NCI-H128 (cell line): ENCODE results near the gene PRUNE2.
"Not testable (repeated sequence)": the region's sequence is repeated elsewhere in the genome, so short reads cannot be mapped to it uniquely, and the experiment has no call there.

Experiments
- DNase-seq: peaks from one replicate; lab custom pipeline; 2025; ENCODE audit not compliant: unreplicated experiment; lab: John Stamatoyannopoulos, UW

The PRUNE2 gene

DNA sequence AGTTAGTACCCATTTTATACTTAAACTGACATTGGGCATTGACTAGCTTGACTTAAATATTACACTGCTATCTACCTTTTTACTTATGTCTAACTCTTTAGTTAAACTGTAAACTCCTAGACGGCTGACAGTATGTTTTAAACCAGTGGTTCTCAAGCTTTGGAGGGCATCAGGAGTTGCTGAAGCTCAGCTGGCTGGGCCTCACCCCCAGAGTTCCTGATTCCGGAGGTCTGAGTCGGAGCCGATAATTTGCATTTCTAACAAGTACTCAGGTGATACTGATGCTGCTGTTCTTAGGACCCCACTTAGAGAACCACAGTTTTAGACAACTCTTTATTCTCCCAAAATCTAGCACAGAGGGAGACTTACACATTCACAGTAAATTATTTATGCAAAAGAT lies 205.0 kb downstream of the PRUNE2 start:
- DNase-seq: no peak

DNA sequence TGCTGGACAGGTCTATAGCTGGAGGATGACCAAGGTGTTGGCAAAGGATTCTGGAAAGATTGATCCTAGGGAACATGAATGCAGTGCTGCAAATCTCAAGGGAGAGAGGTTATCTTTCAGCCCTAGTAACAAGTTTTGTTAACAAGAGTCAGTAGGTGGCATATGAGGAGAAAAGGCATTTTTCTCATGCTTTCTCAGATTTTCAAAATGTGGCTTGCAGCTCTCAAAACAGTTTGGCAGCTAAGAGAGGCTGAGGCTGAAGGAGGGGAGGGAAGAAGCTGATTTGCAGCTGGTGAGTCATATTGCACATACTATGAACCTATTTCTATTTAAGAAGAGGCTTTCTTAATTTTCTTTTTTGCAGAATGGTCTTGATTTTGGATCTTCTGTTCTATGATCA lies 205.9 kb downstream of the PRUNE2 start:
- no peak for DNase-seq

DNA sequence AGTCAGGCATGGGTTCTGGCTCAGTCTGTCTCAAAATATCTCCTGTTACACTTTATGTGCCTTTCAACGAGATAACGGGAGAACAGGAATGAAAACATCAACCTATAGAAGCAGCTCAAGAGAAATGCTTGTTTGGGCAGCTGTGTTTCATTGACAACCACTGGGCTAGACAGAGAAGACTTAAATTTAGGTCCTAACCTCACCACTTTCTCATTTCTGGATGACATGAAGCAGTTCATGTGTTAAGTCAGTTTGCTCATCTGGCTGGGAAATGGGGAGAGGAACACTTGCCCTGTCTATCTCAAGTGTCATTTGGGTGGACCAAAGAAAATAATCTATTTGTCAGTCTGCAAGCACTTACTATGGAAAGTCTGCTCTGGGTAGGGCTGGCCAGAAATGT lies 208.4 kb downstream of the PRUNE2 start:
- no peak for DNase-seq

DNA sequence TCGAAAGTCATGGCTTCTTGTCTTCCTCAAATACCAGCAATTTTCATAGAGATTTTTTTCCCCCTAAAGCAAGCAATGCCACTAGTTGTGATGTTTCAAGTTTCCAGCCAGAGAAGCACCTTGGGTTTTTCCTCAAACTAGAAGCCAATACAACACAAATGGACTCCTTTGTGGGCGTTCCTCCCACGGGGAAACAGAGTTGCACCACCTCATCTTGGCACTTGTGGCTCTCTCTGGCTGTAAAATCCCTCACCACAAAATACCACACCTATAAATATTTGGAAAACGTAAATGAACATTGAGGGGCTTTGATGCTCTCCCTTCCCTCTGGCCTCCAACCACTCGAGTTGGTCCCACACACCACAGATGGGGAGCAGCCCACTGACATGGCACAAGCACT lies 208.8 kb downstream of the PRUNE2 start:
- no peak for DNase-seq

- DNase-seq: no peak
These were observed 212.0 kb downstream of the PRUNE2 start for GRCh38 chr9:76693912-76694311.

DNA sequence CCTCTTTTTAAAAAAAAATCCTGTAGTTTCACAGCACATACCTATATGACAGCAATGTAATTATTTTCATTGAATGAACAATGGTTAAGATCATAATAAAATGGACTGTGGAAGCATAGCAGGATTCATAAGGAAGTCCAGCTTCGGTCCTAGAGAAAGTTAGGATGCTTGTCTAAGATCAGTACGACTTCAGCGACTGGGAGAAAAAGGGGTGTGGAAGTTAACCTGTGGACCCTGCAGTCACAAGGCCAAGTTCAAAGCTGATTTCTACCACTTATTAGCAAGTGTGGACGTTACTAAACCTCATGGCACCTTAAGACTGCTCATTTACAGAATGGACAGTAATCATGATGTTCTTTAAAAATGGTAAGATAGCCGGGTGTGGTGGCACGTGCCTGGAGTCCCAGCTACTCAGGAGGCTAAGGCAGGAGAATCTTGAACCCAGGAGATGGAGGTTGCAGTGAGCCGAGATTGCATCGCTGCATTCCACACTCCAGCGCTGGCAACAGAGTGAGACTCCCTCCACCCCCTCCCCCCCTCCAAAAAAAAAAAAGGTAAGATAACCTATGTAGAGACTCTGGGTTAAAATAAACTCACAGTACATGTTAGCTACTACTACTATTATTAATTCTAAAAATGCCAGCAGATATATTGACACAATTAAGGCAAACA lies 213.3 kb downstream of the PRUNE2 start:
- no peak for DNase-seq

- DNase-seq: peak; percentile 63
These were observed 214.2 kb downstream of the PRUNE2 start for GRCh38 chr9:76691517-76692313.

- no peak for DNase-seq
These were observed 214.9 kb downstream of the PRUNE2 start for GRCh38 chr9:76690973-76691370.

DNA sequence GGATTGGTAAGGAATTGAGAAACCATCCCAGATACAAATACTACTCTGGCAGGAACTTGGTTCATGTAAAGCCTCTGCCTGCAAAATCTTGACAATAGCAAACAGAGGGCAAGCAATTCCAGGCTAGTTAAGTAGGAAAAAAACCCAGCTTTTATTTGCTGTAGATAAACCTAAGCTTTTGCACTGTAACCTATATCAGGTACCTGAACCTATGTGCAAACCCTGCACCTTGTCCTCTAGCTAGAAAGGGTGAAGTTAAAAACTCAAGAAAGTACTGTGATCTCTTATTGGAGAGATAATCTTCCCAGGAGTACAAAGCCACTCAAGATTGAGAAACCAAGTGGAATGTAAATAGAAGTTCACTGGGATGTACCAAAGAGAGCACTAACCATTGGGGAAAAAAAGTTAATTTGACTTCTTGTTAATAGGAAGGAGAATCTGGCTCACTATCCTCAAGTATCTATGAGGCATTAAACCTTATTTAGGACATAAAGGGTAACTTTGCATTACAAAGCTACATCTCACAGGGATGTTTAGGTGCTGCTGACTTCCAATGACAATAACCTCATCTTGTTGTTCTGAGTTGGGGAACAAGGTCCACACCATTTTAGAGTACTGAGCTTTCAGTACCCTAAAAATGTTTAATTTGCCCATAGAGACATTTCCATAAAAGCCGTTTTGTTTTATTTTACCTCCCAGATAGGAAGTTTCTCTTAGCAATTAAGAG lies 215.5 kb downstream of the PRUNE2 start:
- no peak for DNase-seq

GRCh38 chr9:76688471-76689238 lies 217.3 kb downstream of the PRUNE2 start:
- DNase-seq: no peak

DNA sequence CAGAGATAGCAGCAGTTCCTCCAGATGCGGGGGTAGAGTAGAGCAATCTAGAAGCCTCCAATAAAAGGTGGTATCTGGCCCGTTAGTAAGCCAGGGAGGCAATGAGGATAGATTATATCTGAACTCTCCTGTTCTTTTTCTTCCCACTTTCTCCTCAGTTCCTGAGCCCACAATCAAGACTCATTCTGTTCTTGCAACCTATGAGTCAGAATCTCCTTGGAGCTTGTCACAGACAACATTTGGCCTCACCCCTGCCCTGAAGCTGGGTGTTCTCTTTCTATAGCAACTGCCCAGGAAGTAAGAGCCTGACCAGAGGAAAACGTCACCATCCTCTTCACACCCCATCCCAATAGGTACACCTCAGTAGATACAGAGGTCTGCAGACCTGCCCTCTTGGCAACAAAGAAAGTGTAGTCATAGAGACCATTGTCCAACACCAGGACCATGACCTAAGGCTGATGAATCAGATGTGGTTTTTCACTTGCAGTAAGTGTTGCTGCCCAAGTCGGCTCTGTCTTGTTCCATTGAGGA lies 218.0 kb downstream of the PRUNE2 start:
- no peak for DNase-seq

- DNase-seq: no peak
These were observed 219.2 kb downstream of the PRUNE2 start for GRCh38 chr9:76686756-76687155.

GRCh38 chr9:76684213-76684612 lies 221.7 kb downstream of the PRUNE2 start:
- DNase-seq: no peak

DNA sequence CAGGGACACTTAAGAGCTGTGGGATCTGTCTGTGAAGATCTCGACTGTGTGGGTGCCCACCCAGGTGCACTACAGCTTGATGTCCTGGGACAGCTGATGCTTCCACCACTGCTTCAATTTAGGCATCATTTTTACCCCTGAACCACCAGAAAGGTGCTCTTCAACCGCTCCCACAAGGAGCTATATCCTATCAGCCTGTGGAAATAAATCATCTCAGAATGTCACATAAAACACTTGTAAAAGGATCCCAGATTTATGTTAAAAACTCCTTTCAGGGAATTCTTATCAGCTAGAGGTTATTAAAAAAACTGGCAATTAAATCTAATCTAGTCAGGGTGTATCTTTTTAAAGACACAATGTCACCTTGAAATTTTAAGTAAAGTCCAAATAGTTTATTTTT lies 224.4 kb downstream of the PRUNE2 start:
- no peak for DNase-seq

DNA sequence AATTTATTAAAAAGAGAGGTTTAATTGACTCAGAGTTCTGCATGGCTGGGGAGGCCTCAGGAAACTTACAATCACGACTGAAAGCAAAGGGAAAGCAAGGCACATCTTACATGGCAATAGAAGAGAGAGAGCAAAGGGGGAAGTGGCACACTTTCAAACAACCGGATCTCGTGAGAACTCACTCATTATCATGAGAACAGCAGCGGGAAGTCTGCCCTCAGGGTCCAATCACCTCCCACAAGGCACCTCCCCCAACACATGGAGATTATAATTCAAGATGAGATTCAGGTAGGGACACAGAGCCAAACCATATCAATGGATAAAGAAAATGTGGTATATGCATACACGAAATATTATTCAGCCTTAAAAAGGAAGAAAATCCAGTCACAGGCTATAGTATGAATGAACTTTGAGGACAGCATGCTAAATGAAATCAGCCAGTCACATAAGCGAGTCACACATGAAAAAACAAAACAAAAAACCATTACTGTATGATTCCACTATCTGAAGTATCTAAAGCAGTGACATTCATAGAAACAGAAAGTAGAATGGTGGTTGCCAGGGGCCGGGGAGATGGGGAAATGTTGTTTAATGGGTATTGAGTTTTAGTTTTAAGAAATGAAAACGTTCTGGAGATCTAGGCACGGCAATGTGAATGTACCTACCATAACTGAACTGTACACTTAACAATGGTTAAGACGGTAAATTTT lies 225.0 kb downstream of the PRUNE2 start:
- no peak for DNase-seq

- no peak for DNase-seq
These were observed 228.3 kb downstream of the PRUNE2 start for GRCh38 chr9:76677481-76678055.

DNA sequence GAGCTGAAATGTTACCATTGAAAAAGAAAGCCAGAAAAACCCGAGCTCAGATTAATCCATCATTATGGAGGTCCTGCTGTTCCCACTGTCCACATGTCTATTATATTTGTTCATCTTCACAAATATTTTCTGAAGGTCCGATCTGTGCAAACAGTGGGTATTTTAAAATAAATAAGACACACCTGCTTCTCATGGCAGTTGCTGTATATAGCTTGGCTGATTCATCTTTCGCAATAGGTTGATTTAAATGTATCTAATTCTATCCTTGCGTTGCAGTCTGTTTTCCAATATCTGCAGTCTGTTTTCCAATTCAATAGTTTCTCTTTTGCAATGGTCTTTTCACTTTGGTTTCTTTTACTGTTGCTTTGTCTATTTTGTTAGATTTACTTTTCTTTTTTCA lies 229.1 kb downstream of the PRUNE2 start:
- no peak for DNase-seq

GRCh38 chr9:76667521-76667957 lies 238.4 kb downstream of the PRUNE2 start:
- no peak for DNase-seq

DNA sequence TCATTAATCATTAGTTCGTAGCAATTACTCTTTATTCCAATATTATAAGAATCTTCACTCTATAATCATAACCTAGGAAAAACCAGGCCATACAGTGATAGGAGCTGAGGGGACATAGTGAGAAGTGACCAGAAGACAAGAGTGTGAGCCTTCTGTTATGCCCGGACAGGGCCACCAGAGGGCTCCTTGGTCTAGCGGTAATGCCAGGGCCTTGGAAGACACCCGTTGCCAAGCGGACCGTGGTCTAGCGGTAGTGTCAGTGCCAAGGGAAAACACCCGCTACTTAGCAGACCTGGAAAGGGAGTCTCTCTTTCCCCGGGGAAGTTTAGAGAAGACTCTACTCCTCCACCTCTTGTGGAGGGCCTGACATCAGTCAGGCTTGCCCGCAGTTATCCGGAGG lies 239.9 kb downstream of the PRUNE2 start:
- DNase-seq: not testable (repeated sequence)

GRCh38 chr9:76665458-76665857 lies 240.5 kb downstream of the PRUNE2 start:
- no peak for DNase-seq
